Activated CD4-positive, alpha-beta T cell treated with anti-CD3 and anti-CD28 coated beads for 1 hour (primary cell): ENCODE measurements around the gene CAPG.

Experiments used
- DNase-seq: peaks from one replicate; pipeline ENCODE4 v3.0.0-alpha.2; 2020

Gene CAPG

DNA sequence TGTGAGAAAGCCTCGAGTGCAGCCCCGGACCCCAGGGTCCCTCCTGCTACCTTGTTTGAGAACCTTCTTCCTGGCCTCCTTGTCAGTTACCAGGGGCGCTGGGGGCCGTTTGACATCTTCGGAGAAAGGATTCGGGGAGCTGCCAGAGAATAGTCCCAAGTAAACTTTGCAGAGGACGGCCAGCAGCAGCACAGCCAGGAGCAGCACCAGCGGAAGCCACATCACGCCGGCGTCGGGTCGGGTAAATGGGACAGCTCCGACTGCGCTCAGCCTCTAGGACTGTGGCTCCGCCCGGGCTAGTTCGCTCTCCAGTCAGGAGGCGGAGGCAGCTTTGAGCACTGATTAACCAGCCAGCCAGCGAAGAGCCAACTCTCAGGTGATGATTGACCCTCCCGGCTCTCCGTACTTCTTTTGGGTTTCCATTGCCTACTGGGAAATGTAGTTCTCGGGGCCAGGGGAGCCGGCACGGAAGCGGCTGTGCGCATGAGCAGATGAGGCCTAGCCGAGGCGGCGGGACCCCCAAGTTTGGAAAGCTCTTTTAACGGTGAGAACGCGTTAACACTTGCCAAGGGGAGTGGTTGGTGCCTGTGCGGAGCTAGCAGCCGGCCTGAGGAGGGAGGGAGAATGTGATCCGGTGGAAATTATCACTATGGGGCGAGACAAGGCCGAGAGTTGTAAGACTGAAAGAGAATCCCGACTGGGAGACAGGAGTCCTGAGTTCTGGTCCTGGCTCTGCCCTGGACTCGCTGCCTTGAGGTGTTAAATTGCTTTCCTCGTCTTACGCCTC lies 55.7 kb downstream of the CAPG start, which contains the start of the genes ELMOD3 and RETSAT:
ELMOD3 (plus strand) TSS at position 484 of the 787 bp plus-strand sequence. CDS start 2,430 bp downstream, outside the sequence.
RETSAT (minus strand) TSS at position 243 of the 787 bp plus-strand sequence; CDS start at position 222, 21 bp downstream.
- DNase-seq = peak; percentile 93

DNA sequence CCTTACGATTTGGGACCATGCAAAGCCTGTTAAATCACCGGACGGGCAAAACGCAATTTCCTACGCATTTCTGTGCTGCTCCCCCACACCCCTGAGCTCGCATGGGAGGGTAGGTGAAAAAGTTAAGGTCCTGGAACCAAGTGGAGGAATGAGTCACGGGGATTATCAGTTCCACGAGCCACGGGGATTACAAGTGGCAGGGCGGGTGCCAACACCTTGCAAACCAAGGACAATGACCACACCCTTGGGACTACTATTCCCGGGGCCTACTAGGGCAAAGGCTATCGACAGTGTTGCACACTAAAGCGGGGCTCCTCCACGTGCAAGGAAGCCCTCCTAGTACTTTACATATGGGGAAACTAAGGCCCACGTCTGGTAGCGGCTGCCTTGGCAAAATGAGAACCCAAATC lies 56.3 kb downstream of the CAPG start:
- DNase-seq = no peak

DNA sequence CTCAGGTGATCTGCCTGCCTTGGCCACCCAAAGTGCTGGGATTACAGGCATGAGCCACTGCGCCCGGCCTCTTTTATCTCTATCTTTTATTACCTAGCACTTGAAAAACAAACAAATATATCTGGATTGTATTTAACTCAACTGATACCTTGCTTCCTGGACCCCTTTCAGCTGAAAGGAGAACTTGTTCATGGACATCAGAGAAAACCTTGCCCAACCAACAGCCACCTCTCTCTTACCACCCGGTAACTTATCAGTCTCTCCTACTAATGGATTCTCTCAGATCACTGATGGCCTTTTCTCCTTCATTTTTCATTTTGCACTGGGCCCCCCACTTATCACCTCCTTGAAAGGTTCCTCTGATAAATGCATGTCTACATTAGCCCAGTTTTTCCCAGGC lies 62.6 kb downstream of the CAPG start:
- DNase-seq = no peak
